8988T (cell line): ENCODE measurements around the gene SMIM38.
"Not testable (repeated sequence)": the region's sequence is repeated elsewhere in the genome, so short reads cannot be mapped to it uniquely, and the experiment has no call there.

Experiments
- DNase-seq: peaks from one replicate; pipeline ENCODE4 v3.0.0; 2011

Gene SMIM38

DNA sequence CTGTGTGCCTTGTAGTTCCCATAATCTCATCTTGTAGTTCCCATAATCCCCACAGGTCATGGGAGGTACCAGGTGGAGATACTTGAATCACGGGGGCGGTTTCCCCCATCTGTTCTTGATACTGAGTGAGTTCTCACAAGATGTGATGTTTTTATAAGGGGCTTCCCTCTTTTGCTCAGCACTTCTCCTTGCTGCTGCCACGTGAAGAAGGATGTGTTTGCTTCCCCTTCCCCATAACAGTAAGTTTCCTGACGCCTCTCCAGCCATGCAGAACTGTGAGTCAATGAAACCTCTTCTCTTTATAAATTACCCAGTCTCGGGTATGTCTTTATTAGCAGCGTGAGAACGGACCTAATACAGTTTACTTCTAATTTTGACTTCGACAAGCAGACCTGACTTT, 14.0 kb upstream of the SMIM38 start:
- DNase-seq: no peak

GRCh38 chr11:69142895-69143294, 12.8 kb upstream of the SMIM38 start:
- DNase-seq: no peak

GRCh38 chr11:69144316-69145049, 11.3 kb upstream of the SMIM38 start:
- DNase-seq: no peak

- DNase-seq: no peak
Observed at GRCh38 chr11:69145050-69145380, 10.7 kb upstream of the SMIM38 start.

DNA sequence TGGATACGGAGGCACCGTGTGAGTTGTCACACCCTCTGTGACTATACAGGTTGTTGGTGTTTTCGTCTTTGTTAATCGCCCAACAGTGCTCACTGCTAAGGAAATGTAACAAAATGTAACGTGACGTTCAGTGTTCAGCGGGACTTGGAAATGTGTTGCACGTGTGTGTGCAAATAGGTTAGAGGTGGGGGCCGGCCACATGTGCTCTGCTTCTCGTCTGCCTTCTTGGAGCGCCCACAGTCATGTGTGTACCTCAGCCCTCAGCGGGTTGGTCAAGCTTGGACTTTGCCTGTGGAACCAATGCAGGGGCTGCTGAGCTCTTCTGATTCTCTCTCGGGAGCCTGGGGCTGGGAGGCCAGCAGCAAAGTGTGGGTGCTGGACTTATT, 7.4 kb upstream of the SMIM38 start:
- DNase-seq: no peak

- no peak for DNase-seq
Observed at GRCh38 chr11:69148806-69149205, 6.9 kb upstream of the SMIM38 start.

- DNase-seq: not testable (repeated sequence)
Observed at GRCh38 chr11:69149338-69150045, 6.2 kb upstream of the SMIM38 start.

DNA sequence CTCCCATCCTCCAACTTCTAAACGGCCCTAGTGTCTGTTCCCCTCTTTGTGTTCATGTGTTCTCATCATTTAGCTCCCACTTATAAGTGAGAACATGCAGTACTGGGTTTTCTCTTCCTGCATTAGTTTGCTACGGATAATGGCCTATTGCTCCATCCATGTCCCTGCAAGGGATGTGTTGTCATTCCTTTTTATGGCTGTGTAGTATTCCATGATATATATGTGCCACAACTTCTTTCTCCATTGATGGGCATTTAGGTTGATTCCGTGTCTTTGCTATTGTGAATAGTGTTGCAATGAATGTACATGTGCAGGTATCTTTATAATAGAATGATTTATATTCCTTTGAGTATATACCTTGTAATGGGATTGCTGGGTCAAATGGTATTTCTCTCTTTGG, 5.6 kb upstream of the SMIM38 start:
- DNase-seq: no peak

- no peak for DNase-seq
Observed at GRCh38 chr11:69151836-69152235, 3.9 kb upstream of the SMIM38 start.

- DNase-seq: no peak
Observed at GRCh38 chr11:69152733-69153421, 2.9 kb upstream of the SMIM38 start.

- no peak for DNase-seq
Observed at GRCh38 chr11:69153661-69154060, 2.1 kb upstream of the SMIM38 start.

DNA sequence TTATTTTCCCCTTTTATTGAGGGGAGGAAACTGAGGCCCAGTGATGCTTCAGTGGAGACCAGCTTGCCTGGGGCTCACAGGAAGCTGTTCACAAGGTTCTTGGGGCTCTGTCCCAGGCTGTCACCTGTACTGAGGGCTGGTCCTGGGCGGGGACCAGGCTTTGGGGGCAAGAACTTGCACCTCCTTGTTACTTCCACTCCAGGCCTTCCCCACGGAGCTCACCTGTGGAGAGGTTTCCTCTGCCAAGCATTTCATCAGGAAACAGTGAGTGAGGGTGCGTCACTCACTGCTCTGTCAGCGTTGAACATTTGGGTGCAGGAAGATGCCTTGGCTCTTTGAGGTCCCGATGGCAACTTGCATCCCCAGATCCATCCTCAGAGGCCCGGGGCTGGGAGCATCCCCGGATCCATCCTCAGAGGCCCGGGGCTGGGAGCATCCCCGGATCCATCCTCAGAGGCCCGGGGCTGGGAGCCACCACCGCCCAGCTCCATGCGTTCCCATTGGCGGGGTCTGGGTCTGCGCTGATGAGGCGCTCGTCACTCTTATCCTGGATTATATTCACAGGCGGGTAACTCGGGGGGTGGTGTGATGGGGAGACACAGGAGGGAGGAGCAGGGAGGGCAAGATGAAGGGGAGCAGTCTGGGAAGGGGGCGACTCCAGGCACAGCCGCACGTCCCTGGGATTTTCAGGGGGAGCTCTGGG, 1.4 kb upstream of the SMIM38 start:
- no peak for DNase-seq

GRCh38 chr11:69154938-69155301, 815 bp upstream of the SMIM38 start:
- DNase-seq: no peak

- DNase-seq: no peak
Observed at GRCh38 chr11:69156235-69156639, 502 bp downstream of the SMIM38 start.

DNA sequence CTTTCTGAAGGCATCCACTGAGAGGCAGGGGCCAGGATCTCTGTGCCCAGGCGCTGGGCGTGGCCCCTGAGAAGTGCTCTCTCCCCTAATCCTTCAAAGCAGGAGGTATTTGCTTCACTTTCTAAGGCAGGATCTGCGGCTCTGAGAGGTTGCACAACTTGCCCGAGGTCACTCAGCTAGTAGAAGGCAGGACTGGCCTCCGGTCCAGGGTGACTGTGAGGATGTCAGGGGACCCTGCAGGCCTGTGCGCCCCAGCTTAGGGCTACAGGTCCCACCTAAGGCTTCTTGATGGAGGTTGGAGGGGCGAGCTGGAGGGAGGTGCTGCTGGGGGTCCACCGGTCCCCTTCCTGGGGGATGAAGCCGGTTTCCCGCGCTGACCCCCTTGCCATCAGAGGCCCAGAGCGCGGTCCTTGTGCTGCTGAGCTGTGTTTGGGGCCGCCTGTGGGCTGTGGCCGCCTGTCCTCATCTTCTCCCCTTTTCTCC, 979 bp downstream of the SMIM38 start:
- no peak for DNase-seq

GRCh38 chr11:69157156-69157821, 1.6 kb downstream of the SMIM38 start:
- no peak for DNase-seq

GRCh38 chr11:69157822-69158231, 2.1 kb downstream of the SMIM38 start:
- no peak for DNase-seq

GRCh38 chr11:69158301-69159149, 2.8 kb downstream of the SMIM38 start:
- DNase-seq: no peak

DNA sequence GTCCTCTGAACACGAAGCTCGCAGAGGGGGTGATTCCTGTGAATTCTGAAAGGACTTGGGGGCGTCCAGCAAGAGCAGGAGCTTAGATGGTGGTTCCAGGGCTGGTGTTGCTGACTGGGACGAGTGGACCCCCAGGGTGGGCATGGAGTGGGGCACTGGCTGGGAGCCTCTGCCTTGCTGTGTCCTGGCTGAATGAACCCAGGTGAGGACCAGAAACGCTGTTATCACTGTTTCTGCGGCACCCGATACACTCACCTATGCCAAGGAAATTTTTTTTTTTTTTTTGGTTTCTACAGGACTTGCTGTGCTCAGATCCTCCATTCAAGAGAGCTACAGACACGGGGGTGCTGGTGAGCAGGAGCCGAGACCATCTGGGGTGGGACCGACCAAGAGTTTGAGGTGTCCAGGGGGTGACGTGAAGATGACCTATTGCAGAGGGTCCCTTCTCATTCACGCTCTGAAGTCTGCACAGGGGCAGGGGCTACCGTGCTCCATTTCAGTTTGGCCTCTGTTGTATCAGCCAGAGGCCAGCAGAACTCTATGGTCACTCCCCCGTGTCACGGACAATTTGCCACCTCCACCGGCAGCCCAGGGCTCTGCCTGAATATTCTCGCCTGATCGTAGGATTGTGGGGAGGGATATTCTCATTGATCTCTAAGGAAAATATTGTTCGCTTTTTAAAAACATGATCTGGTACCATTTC, 3.6 kb downstream of the SMIM38 start:
- DNase-seq: no peak

DNA sequence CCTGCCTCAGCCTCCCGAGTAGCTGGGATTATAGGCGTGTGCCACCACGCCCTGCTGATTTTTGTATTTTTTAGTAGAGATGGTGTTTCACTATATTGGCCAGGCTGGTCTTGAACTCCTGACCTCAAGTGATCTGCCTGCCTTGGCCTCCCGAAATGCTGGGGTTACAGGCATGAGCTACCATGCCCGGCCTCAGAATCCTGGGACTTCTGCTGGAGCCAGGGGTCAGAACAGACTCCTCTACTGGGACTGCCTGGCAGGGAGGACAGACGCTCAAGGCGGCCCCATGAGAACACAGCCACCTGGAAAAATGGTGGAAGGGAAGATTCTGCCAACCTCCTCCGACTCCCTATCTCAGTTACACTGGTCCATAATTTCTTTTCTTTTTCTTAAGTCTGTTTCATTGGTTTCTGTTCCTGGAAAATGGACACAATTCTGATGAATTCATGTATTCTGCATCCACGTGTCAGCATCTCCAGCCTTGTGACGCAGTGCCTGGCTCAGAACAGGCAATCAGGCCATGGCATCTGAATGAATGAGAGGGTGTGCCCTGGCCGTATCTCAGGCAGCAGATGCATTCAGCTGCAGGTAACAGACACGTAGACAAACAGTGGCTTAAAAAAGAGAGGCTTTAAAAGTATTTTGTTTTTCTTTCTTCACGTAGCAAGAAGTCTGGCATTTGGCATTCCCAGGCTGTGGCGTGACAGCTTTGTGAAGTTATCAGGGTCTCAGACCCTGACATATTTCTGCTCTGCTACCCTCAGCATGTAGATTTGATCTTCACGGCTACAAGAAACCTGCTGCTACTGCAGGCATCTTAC, 4.8 kb downstream of the SMIM38 start:
- no peak for DNase-seq

DNA sequence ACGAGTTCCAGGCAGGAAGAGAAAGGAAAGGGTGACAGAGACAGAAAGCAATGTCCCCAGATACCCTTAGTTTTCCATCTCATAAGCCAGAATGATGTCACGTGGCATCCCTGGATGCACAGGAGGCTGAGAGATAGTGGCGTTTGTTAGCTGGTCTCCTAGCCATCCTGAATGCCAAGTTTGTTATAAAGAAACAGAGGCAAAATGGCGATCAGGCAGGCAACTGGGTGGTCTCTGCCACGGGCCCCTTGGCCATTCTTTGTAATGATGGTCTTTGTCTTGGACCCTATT, 5.3 kb downstream of the SMIM38 start:
- no peak for DNase-seq
